HG03039 (cell line): Measurements from ENCODE around the gene PPM1G.
"Not testable (repeated sequence)": the region's sequence is repeated elsewhere in the genome, so short reads cannot be mapped to it uniquely, and the experiment has no call there.

Experiments used
- ATAC-seq: cut with Tn5 transposase; IDR thresholded peaks from one replicate; pipeline ENCODE4 v1.9.1; 2021; ENCODE audit warnings: mild to moderate bottlenecking, moderate library complexity; ENCODE audit not compliant: unreplicated experiment

PPM1G gene

DNA sequence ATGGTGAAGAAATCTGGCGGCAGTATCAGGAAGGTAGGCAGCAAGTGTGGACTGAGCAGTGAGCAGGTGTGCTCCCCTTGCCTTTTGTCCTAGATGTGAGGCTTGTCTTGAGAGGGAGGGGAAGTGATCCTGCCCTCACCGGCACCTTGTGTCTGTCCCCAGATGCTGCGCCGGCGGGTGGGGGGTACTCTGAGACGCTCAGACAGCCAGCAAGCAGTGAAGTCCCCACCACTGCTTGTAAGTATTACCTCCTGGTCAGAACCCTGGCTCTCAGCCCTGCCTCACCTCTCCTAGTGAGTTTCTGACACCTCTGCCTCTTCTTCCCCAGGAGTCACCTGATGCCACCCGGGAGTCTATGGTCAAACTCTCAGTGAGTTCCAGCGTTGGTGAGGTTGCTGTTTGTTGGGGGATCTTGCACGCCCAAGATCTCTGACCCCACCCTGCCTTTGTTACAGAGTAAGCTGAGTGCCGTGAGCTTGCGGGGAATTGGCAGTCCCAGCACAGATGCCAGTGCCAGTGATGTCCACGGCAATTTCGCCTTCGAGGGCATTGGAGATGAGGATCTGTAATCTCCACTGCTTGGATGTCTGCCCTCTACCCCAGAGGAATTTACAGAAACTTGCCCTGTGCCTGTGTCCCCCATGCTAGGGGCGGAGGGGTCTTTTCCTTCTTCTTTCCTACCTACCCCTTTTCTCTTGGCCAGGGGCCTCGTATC lies 33.1 kb downstream of the PPM1G start:
- no peak for ATAC-seq

DNA sequence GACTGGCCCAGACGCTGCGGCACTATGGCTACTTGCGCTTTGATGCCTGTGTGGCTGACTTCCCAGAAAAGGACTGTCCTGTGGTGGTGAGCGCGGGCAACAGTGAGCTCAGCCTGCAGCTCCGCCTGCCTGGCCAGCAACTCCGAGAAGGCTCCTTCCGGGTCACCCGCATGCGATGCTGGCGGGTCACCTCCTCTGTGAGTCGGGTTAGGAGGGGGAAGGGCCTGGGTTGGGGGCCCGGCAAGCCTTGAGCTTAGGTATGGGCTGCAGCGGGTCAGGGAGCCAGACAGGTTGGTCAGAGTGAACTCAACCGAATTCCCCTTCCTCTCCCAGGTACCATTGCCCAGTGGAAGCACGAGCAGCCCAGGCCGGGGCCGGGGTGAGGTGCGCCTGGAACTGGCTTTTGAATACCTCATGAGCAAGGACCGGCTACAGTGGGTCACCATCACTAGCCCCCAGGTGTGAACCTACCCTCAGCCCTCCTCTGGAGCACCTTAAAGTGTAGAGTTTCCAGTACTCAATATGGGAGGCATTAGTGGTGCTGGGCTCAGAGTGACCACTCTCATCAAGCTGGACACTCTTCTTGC lies 33.8 kb downstream of the PPM1G start:
- no peak for ATAC-seq

DNA sequence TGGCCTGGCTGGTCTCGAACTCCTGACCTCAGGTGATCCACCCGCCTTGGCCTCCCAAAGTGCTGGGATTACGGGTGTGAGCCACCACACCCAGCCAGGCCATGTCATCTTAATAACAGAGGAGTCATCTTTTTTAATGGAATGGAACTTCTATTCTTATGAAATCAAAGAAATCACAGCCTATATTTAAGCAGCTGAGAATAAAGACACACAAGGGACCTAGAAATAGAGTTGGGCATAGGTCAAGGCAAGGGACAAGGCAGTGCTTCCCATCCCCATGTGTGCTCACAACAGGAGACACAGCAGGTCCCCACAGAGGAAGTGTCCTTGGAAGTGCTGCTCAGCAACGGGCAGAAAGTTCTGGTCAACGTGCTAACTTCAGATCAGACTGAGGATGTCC lies 35.8 kb downstream of the PPM1G start:
- ATAC-seq = no peak

DNA sequence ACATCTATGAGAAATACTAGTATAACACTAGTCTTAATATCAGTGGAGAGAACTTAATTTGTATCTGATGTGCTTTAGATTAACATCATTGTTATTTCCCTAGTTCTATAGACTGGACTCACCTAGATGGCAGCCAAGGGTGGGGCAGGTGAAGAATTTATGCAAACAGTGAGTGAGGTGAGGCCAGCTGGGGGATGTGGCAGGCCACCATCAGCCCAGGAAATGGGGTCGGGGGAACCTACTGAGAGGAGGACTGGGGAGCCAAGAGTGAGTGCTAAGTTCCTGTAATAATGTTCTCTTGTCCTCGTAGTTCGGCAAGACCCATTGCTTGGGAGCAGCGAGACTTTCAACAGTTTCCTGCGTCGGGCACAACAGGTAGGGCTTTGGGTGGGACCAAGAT lies 36.5 kb downstream of the PPM1G start:
- ATAC-seq = no peak

DNA sequence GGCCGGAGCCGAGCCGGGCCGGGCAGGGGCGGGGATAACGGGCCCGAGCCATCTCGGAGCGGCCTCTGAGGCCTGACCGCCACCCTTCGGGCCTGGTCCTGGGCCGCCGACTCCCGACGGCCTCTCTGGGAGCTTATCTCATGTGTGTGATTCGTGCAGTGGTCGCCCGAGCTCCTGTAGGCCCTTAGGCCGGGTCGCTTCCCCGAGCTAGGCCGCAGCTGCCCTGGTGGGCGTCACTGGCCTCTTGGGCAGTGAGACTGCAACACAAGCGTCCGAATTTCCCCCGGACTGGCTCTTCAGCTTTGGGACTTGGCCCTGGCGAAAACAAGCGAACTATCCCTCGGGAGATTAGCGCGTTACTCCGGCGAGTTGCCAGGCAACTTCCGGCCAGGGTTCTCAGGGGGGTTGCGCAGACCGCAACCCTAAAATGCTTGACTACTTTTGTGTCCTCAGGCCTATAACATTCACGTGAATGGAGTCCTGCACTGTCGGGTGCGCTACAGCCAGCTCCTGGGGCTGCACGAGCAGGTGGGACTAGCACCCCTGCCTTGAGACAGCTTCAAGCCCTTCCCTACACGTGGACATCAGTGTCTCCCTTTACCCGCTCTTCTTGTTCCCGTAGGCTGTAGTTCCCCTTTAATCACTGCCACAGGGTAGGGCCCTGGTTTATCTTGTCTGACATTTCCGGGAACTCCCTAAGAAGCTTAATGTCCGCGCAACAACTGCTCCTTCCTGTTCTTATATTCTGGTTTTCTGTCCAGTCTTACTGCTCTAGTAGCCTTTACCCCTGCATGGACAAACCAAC lies 38.4 kb downstream of the PPM1G start:
- ATAC-seq = peak; percentile 10

DNA sequence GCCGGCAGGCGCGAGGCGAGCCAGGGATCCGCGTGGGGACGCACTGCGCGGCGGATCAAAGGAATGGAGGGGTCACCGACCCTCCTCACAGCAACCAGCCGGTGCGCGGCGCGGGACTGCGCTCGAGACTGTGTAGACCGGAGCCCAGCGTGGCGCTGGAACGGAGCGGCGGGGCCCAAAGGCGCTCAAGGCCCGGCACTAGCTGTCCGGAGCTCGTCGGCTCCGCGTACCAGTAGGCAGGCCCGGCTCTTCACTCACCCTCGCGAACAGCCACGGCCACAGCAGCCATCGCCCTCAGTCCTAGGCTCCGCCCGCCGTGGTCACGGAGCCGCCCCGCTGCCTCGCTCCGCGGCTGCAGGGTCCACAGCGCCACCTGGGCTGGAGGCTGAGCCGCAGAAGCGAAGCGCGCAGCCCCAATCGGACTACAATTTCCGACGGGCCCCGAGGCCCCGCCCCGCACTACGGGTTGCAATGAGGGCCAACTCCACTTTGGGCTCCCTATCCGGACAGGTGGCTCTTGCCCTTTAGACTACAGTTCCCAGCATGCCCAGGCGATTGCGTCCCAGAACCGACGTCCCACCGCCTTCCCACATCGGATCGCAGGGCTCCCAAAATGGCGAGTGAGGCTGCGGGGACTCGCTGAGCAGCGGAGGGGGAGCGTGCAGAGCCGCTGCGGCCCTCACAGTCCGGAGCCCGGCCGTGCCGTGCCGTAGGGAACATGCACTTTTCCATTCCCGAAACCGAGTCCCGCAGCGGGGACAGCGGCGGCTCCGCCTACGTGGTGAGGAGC lies 39.2 kb downstream of the PPM1G start, which contains the start of the genes EIF2B4 and SNX17:
EIF2B4 (minus strand) TSS at position 313 of the 790 bp plus-strand sequence; CDS start at position 289, 24 bp downstream.
SNX17 (plus strand) TSS at position 591 of the 790 bp plus-strand sequence; CDS start at position 719, 128 bp downstream.
- peak; percentile 92 for ATAC-seq

DNA sequence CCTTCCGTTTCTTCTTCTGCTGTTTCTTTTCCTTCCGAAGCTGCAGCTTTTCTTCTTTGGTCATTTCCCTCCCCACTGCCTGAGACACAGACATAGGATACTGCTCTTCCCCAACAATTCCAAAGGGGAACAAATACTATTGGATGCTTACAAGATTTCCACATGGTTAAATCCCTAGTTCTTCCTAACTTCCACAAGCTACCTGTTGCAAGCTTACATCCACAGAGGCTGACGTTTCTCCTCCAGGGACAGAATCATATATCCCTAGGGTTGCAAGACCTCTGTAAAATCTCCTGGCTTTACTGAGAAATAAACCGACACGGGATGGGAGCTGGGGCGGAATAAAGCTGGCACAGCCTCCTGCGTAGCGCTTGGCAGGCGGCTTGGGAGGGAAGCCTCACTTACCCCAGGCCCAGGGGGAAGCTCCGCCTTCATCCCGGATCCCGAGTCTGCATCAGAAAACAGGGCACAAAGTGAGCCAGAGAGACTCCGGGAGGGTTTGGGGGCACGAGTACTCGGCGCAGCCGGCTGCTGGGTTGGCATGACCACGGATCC lies 39.8 kb downstream of the PPM1G start:
- peak; percentile 9 for ATAC-seq

DNA sequence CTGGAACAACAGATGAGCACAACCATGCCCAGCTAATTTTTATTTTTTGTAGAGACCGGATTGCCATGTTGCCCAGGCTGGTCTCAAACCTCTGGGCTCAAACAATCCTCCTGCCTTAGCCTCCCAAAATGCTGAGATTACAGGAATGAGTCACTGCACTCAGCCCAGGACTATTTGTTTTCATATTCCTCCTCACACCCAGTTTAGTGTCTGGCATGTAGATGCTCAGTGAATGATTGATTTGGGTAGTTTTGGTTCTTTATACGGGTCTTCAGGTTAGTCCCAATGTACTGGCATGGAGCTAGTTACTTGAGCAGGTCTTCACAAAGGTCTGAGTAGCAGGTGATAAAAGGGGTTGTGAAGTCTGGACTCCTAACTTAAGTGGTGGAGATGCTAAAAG lies 45.5 kb downstream of the PPM1G start:
- no peak for ATAC-seq

DNA sequence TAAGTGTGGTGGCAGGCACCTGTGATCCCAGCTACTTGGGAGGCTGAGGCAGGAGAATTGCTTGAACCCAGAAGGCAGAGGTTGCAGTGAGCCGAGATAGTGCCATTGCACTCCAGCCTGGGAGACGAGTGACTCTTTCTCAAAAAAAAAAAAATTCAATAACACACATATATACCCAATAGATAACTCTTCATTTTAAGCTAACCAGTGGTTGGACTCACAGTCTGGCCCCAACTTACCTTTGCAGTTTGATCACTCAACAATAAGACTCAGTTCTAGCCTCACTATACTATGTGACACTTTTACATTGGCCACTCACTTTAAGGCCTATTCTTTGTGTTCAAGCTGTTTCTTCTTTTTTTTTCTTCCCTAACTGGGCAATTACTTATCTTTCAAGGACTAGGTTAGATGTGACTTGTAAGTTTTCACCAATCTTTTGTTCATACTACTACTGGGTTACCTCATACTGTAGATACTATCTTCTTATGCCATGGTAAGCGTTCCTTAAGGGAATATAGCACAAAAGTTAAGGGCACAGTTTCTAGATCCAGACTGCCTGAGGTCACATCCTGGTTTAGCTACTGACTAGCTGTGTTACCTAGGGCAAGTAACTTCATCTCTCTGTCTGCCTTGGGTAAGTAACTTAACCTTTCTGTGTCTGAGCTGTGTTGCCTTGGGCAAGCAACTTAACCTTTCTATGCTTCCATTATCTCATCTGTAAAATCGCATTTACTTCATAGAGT lies 46.5 kb downstream of the PPM1G start:
- ATAC-seq = no peak

DNA sequence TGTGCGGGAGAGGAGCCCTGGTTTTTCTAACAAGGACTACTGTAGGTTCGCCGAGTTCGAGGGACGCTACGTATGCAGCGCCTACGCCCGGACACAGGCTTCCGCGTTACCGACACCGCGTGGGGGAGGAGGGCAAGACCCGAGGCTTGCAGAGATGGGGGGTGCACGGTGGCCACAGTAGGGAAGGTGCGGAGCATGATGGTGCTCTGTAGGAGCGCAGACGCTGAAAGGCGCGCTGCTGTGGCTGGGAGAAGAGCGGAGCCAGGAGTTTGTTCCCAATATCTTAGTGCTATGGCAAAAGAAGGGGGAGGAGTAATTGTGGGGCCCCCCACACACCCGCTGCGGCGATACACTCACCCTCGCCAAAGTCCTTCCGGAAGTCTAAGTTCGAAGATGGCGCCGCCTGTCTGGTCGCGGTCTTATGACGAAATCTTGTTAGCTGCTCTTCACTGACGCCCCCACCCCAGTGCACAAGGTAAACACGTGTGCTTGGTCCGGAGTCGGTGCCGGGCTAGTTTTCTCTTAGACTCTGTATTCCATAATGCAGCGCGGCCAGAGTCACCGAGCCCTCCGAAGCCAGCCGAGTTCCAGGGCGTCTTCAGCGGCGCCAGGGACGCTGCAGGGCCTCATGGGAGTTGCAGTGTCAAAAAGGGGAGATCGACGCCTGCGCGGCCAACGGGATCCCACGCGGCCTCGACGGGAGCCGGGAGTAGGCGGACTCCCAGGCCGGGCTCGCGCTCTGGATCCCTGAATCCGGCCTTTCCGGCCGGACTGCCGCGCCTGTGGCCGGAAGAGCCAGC lies 52.8 kb downstream of the PPM1G start, which contains the start of gene GTF3C2:
GTF3C2 (minus strand) TSS at position 383 of the 800 bp plus-strand sequence. CDS start 13,210 bp downstream, outside the sequence.
- peak; percentile 72 for ATAC-seq

DNA sequence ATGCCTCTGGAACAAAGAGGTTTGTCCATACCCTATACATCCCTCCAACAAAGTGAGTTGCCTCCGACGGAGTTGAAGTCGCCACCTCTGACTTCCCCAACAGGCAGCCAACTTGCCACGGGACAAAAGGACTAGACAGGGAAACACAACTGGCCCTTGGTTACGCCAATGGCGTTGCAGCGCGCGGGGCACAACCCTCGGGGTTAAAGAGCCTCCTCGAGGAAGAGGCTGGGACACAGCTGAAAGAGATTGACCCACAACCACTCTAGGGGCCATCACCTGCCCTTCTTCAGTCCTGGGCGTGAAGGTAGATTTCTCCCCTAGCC lies 53.4 kb downstream of the PPM1G start:
- peak; percentile 20 for ATAC-seq

DNA sequence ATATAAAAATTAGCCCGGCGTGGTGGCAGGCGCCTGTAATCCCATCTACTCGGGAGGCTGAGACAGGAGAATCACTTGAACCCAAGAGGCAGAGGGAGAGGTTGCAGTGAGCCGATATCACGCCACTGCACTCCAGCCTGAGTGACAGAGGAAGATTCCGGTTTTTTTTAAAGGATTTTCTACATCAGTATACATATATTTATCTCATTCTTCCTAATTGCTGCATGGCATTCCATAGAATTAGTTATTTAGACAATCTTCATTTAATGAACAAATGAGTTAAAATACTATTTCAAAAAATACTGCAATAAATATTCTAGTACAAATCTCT lies 54.8 kb downstream of the PPM1G start:
- no peak for ATAC-seq

DNA sequence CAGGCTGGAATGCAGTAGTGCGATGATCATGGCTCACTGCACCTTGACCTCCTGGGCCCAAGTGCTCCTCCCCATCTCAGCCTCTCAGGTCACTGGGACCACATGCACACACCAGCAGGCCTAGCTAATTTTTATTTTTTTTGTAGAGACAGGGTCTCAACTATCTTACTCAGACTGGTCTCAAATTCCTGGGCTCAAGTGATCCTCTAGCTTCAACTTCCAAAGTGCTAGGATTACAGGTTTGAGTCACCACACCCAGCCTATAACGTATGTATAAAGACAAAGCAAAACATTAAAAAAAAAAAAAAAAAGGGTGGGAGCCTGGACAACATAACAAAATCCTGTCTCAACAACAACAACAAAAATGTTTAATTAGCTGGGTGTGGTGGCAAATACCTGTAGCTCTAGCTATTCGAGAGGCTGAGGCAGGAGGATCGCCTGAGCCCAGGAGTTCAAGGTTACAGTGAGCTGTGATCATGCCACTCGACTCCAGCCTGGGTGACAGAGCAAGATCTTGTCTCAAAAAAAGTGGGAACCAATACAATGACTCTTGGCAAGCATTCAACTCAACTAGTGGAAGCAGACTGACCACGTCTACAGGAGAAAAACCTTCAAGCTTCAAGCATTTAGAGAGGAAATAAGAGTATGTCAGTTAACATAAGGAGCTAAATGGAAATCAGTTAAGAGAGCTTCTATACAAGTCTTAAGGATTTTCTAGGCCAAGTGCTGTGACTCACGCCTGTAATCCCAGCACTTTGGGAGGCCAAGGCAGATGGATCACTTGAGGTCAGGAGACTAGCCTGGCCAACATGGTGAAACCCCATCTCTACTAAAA lies 55.4 kb downstream of the PPM1G start:
- ATAC-seq = no peak

DNA sequence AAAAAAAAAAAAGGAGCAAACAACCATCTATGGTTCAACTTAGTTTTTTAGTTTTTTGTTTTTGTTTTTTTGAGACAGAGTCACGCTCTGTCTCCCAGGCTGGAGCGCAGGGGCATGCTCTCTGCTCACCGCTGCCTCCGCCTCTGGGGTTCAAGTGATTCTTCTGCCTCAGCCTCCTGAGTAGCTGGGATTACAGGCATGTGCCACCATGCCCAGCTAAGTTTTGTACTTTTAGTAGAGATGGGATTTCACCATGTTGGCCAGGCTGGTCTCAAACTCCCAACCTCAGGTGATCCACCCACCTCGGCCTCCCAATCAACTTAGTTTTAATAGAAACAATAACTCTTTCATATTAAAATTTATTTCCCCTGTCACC lies 56.0 kb downstream of the PPM1G start:
- not testable (repeated sequence) for ATAC-seq

DNA sequence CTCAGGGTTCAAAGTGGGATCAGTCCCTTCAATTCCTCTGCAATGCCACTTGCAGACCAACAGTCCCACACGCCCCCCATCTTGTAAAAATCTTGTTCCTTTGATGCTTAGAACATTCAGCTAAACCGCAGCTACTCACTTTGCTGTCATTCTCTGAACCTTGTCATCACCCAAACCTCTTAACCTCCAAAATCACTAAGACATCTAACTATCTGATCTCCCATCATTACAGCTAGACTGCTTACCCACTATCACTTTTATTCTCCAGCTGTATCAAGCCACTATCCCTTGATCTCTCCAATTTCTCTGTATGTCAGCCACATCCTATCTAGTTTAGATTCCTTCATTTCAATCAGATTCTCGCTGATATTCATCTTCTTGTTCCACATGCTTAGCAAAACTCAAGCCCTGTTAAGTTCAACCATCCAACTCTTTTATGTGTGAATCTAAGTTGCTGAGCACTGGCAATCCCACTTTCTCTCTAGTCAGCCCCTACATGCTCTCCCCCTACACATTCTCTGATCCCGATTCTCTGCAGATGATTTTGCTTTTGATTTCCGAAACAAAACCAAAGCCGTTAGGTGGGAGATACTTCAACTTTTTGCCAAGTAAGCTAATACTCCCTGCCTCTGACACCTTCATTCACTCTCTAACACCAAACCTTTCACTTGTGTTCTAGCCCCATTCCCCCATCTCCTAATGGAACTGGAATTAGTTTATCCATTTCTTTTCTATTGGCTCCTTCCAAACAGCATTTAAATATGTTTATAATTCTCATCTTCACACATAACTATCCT lies 57.4 kb downstream of the PPM1G start:
- no peak for ATAC-seq

DNA sequence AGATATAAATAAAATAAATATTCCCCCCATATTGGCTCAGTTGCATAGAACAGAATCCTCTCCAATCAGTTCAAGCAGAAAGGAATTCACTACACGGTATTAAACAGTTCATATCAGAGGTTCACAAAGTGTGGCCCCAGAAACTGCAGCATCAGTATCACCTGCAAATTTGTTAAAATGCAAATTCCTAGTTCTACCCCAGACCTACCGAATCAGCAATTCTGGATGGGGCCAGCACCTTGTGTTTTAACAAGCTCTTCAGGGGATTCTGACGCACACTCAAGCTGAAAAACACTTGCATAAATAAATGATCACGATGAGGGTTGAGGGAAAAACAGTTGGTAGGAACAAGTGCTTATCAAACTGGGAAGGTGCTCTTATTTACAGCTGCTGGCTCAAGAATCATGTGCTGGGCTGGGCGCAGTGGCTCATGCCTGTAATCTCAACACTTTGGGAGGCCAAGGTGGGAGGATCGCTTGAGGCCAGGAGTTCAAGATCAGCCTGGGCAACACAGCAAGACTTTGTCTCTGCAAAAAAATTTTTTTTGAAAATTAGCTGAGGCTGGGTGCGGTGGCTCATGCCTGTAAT lies 59.2 kb downstream of the PPM1G start:
- no peak for ATAC-seq

DNA sequence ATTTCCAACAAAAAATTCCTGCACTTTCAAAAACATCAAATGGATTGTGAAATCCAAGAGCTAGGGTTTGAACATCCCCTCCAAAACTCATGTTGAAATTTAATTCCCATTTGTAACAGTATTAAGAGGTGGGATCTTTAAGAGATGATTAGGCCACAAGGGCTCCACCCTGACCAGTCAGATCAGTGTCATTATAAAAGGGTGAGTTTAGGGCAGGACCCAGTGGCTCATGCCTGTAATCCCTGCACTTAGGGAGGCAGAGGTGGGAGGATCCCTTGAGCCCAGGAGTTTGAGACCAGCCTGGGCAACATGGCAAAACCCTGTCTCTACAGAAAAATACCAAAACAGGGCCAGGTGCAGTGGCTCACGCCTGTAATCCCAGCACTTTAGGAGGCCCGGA lies 61.8 kb downstream of the PPM1G start:
- no peak for ATAC-seq
